Upper lobe of left lung (tissue), 6 donors: ENCODE results near the gene RFX7. TPM values are rescaled to one million over a fixed set of nuclear protein-coding genes. Genes with fewer than 3 reads are reported as not detected.

ENCODE experiments used
- ATAC-seq, 2 donors: fragments of 200-7000 bp; cut with Tn5 transposase; one replicate each; pipeline ENCODE4 v1.9.1; 2022; ENCODE audit warnings: mild to moderate bottlenecking in 2 of 2, moderate library complexity in 2 of 2; ENCODE audit not compliant: low FRiP score in 2 of 2
- DNase-seq, 2 donors: peaks; one replicate each; pipeline ENCODE4 v3.0.0-alpha.2; 2019 to 2020
- H3K27ac ChIP-seq, 4 donors: fragments of 200-600 bp; sonication (generic); one replicate each; pipeline ENCODE4 v1.5.1; 2016 to 2019
- H3K27me3 ChIP-seq, 4 donors: fragments of 200-600 bp; sonication (generic); one replicate each; pipeline ENCODE4 v1.5.1; 2017 to 2019
- H3K36me3 ChIP-seq, 4 donors: fragments of 200-600 bp; sonication (generic); one replicate each; pipeline ENCODE4 v1.5.1; 2016 to 2019
- H3K4me1 ChIP-seq, 4 donors: fragments of 200-600 bp; sonication (generic); one replicate each; pipeline ENCODE4 v1.5.1; 2018 to 2019
- H3K4me3 ChIP-seq, 4 donors: fragments of 200-600 bp; sonication (generic); one replicate each; pipeline ENCODE4 v1.5.1; 2017 to 2019; ENCODE audit warnings: mild to moderate bottlenecking in 2 of 4, moderate library complexity in 1 of 4
- H3K9me3 ChIP-seq, 4 donors: fragments of 200-600 bp; sonication (generic); one replicate each; pipeline ENCODE4 v1.5.1; 2018 to 2019
- CTCF ChIP-seq, 6 experiments: fragments of 450-650 bp in 4 of 6; fragments of 200-600 bp in 2 of 6; sonication (generic) in 2 of 6; IDR thresholded peaks; one replicate each; pipeline ENCODE4 v1.5.1; 2016 to 2019; ENCODE audit warnings: antibody characterized with exemption in 6 of 6
- EP300 ChIP-seq, 4 donors: sonication (generic); formaldehyde crosslinking; IDR thresholded peaks; one replicate each; pipeline ENCODE4 v1.5.1; 2017; ENCODE audit warnings: antibody characterized with exemption in 4 of 4, control low read depth in 2 of 4
- POLR2A ChIP-seq, 4 donors: fragments of 450-650 bp; IDR thresholded peaks; one replicate each; pipeline ENCODE4 v1.5.1; 2016 to 2017; ENCODE audit warnings: antibody characterized with exemption in 4 of 4, mild to moderate bottlenecking in 2 of 4
- POLR2AphosphoS5 ChIP-seq, 2 donors: sonication (generic); formaldehyde crosslinking; IDR thresholded peaks; one replicate each; pipeline ENCODE4 v1.5.1; 2017; ENCODE audit warnings: antibody characterized with exemption in 2 of 2
- WGBS, 2 donors: methylation state at CpG; one replicate each; pipeline ENCODE4 v1.1.5; 2017 to 2018; 5-methylcytosine and 5-hydroxymethylcytosine counted together
- total RNA-seq, 6 donors: library from RNA; depleted of rRNA in 4 of 6; stranded (reverse); fragments of >200 nt in 4 of 6; gene quantifications; one replicate each; pipeline versions ENCODE4 v1.1.0 to v1.2.1, GENCODE V29; 2016 to 2021
- donor health status: DM: no; HTN: no; CAD: no; lungs with moderate emphysema.
- donor health status: DM: no; HTN: yes; CAD: no; lungs with severe emphysema.

The RFX7 gene
- total RNA-seq, 6 donors from 2014 or later = 8.0 to 17.9 (median 12.5) TPM

DNA sequence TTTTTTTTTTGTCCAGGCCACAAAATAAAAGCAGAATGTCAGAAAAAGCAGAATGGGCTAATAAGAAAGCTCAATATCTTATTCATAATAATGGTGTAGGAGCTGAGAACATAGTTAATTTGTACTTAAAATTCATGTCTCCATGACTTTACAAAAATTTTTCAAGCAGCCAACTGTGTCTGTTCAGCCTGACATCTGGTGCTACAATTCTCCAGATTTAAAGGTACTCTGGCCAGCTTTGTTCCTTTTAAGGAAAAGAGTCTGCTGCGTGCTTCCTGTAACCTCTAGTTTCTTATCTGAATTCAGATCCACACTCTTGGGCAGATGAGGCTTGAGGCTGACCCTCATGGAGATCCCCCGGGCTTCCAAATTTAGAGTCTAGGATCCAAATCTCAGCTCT lies 8.7 kb upstream of the RFX7 start:
- H3K36me3 ChIP-seq = no peaks in the 10 kb centered on the region
- TF ChIP-seq EP300 (IDR thresholded peaks at IDR 0.05) (no peak), POLR2A (IDR thresholded peaks at IDR 0.05) (no peak), POLR2AphosphoS5 (IDR thresholded peaks at IDR 0.05) (no peak), CTCF (IDR thresholded peaks at IDR 0.05) (no peak)
- no peak overlapping the region for H3K27ac ChIP-seq
- no peaks in the 10 kb centered on the region for H3K27me3 ChIP-seq
- no peaks in the 10 kb centered on the region for H3K9me3 ChIP-seq
- no peak overlapping the region for H3K4me3 ChIP-seq
- WGBS, 2 donors = 54 to 63% methylated on average over 2 of the region's 2 CpGs
- ATAC-seq (no peak), DNase-seq (no peak)
- H3K4me1 ChIP-seq = peaks cover 0 to 6% (median 0%) of the 10 kb centered on the region in 4 donors

DNA sequence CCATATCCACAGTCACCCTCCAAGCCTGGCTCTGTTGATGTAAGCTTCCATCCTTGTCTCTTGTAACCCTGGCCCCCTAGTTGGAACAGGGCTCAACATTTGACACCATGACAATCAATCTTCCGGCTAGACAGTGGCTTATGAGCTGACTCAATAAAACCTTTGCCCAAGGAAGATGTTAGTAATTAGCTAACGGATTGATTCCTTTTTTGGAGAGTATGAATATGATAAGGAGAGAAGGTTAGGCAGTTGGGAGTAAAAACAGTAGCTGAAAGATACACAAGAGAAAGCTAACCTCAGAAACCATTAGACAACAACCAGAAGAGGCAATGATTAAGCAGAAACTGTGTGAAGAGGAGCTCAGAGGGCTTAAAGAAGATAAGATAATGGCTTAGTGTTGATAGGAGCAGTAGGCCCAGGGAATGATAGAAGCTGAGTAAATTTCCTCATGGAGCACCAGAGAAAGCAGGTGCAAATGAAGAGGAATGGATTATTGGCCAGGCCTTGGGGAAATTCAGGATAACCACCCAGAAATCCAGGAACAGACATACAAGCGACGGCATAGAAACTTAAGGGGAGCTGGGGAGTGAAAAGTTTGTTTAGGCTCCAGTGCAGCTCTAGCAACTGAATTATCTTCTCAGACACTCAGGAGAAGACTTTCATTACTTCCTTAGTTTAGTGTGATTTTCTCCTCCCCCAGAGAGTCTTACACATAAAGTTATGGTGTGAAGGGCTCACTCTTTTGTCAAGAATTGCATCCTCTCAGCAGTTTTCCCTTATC lies 7.8 kb upstream of the RFX7 start:
- ATAC-seq (no peak), DNase-seq (no peak)
- Histone ChIP-seq H3K4me1 (peaks cover 0 to 6% (median 0%) of the 10 kb centered on the region in 4 donors), H3K4me3 (no peak overlapping the region), H3K27ac (no peak overlapping the region), H3K36me3 (no peaks in the 10 kb centered on the region), H3K9me3 (no peaks in the 10 kb centered on the region), H3K27me3 (no peaks in the 10 kb centered on the region)
- 82 to 89% methylated on average over 4 of the region's 4 CpGs for WGBS, 2 donors
- TF ChIP-seq POLR2AphosphoS5 (IDR thresholded peaks at IDR 0.05) (no peak), CTCF (IDR thresholded peaks at IDR 0.05) (no peak), POLR2A (IDR thresholded peaks at IDR 0.05) (no peak), EP300 (IDR thresholded peaks at IDR 0.05) (no peak)

DNA sequence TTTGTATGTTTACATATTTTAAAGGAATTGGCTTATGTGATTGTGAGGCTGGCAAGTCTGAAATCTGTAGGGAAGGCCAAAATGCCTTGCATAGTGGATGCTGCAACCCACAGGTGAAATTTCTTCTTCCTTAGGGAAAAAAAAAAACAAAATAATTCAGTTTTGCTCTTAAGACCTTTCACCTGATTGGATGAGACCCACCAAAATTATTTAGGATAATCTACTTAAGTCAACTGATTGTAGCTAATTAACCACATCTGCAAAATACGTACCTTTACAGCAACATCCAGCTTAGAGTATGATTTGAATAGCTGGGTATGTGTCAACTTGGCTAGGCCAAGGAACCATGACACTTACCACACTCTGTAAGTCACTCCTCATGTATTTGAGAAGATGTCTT lies 6.9 kb upstream of the RFX7 start:
- WGBS, 2 donors = 96 to 100% methylated on average over 1 of the region's 1 CpG
- Histone ChIP-seq H3K36me3 (no peaks in the 10 kb centered on the region), H3K4me1 (peaks cover 3 to 8% (median 6%) of the 10 kb centered on the region in 4 donors), H3K27ac (no peak overlapping the region), H3K4me3 (no peak overlapping the region), H3K9me3 (no peaks in the 10 kb centered on the region), H3K27me3 (no peaks in the 10 kb centered on the region)
- ATAC-seq (no peak), DNase-seq (no peak)
- TF ChIP-seq CTCF (IDR thresholded peaks at IDR 0.05) (no peak), POLR2AphosphoS5 (IDR thresholded peaks at IDR 0.05) (no peak), POLR2A (IDR thresholded peaks at IDR 0.05) (no peak), EP300 (IDR thresholded peaks at IDR 0.05) (no peak)

DNA sequence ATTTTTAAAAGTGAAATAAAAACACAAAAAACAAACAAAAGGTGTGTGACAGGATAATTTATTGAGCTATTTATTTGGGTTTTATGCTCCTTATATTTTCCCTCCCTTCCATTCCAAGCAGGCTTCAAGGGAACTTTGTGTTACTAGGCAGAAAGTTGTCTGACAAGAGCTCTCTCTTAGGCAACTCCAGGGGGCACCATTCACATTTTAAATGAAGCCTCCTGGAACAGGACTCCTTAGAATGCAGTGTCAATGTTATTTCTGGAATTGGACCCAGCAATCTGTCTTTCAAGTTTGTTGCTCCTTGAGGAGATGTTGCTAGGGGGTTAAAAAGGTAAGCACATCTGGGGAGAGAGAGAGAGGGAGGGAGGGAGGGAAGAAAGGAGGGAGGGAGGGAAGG lies 5.4 kb upstream of the RFX7 start:
- Histone ChIP-seq H3K36me3 (no peaks in the 10 kb centered on the region), H3K4me3 (no peak overlapping the region), H3K4me1 (peaks cover 14 to 21% (median 17%) of the 10 kb centered on the region in 4 donors), H3K9me3 (no peaks in the 10 kb centered on the region), H3K27me3 (no peaks in the 10 kb centered on the region), H3K27ac (no peak overlapping the region)
- TF ChIP-seq EP300 (IDR thresholded peaks at IDR 0.05) = no peak
- TF ChIP-seq CTCF (IDR thresholded peaks at IDR 0.05) = peak in 2 of 6 experiments; percentile 12 to 40
- ATAC-seq (no peak), DNase-seq (peak in 1 of 2 donors; percentile 33)
